H9 (cell line): ENCODE results near the gene FZD2. TPM values are rescaled to one million over a fixed set of nuclear protein-coding genes. Genes with fewer than 3 reads are reported as not detected.

Source experiments
- DNase-seq: peaks from one replicate; pipeline ENCODE4 v3.0.0-alpha.2; 2017
- H2AFZ ChIP-seq: one replicate; pipeline ENCODE4 v1.6.1; 2013; ENCODE audit warnings: mild to moderate bottlenecking, low read length, control low read depth, moderate library complexity
- H2AK5ac ChIP-seq: 2 replicates; pipeline ENCODE4 v1.6.1; 2013; ENCODE audit warnings: low read length, control low read depth, mixed read lengths; ENCODE audit not compliant: insufficient read length
- H2BK120ac ChIP-seq: one replicate; pipeline ENCODE4 v1.6.1; 2013; ENCODE audit warnings: low read depth, mild to moderate bottlenecking, low read length, control low read depth, inconsistent platforms; ENCODE audit not compliant: poor library complexity, severe bottlenecking
- H2BK12ac ChIP-seq: 2 replicates; pipeline ENCODE4 v1.6.1; 2013; ENCODE audit warnings: low read length, control low read depth, mixed read lengths, low read depth; ENCODE audit not compliant: insufficient read length
- H2BK15ac ChIP-seq: 2 replicates; pipeline ENCODE4 v1.6.1; 2013; ENCODE audit warnings: low read depth, low read length, control low read depth
- H2BK20ac ChIP-seq: one replicate; pipeline ENCODE4 v1.6.1; 2013; ENCODE audit warnings: low read depth, mild to moderate bottlenecking, low read length, control low read depth, inconsistent platforms; ENCODE audit not compliant: poor library complexity, severe bottlenecking
- H2BK5ac ChIP-seq: 2 replicates; pipeline ENCODE4 v1.6.1; 2013; ENCODE audit warnings: low read length, control low read depth, mixed read lengths; ENCODE audit not compliant: insufficient read length
- H3K14ac ChIP-seq: 2 replicates; pipeline ENCODE4 v1.6.1; 2013; ENCODE audit warnings: low read length, control low read depth; ENCODE audit not compliant: insufficient read depth
- H3K18ac ChIP-seq: 2 replicates; pipeline ENCODE4 v1.6.1; 2013; ENCODE audit warnings: low read depth, mild to moderate bottlenecking, mixed read lengths, low read length, control low read depth; ENCODE audit not compliant: insufficient read length
- H3K23ac ChIP-seq: 2 replicates; pipeline ENCODE4 v1.6.1; 2013; ENCODE audit warnings: low read length, control low read depth, mixed read lengths, low read depth; ENCODE audit not compliant: insufficient read length
- H3K23me2 ChIP-seq: 2 replicates; pipeline ENCODE4 v1.6.1; 2013; ENCODE audit warnings: low read depth, mild to moderate bottlenecking, mixed read lengths, low read length, control low read depth; ENCODE audit not compliant: insufficient read length, poor library complexity, severe bottlenecking
- H3K27ac ChIP-seq: 2 replicates; pipeline ENCODE4 v1.5.1; 2013; ENCODE audit warnings: low read length, control low read depth, mixed read lengths, low read depth; ENCODE audit not compliant: insufficient read length
- H3K27me3 ChIP-seq: 2 replicates; pipeline ENCODE4 v1.6.1; 2013; ENCODE audit warnings: low read length, control low read depth, inconsistent platforms; ENCODE audit not compliant: insufficient read depth
- H3K4ac ChIP-seq: 2 replicates; pipeline ENCODE4 v1.6.1; 2013; ENCODE audit warnings: low read depth, mild to moderate bottlenecking, control low read depth, inconsistent platforms, low read length, moderate library complexity
- H3K4me1 ChIP-seq: 2 replicates; pipeline ENCODE4 v1.6.1; 2013; ENCODE audit warnings: low read length, control low read depth, inconsistent platforms; ENCODE audit not compliant: insufficient read depth
- H3K4me2 ChIP-seq: 2 replicates; pipeline ENCODE4 v1.6.1; 2013; ENCODE audit warnings: low read length, control low read depth, mixed read lengths; ENCODE audit not compliant: insufficient read length, insufficient read depth
- H3K56ac ChIP-seq: 2 replicates; pipeline ENCODE4 v1.6.1; 2013; ENCODE audit warnings: low read depth, mild to moderate bottlenecking, mixed read lengths, low read length, control low read depth; ENCODE audit not compliant: insufficient read length
- H3K79me1 ChIP-seq: 2 replicates; pipeline ENCODE4 v1.6.1; 2013; ENCODE audit warnings: low read depth, mild to moderate bottlenecking, moderate library complexity, low read length, control low read depth, inconsistent platforms; ENCODE audit not compliant: insufficient read depth, poor library complexity, severe bottlenecking
- H3K79me2 ChIP-seq: 2 replicates; pipeline ENCODE4 v1.6.1; 2013; ENCODE audit warnings: low read length, control low read depth, inconsistent platforms; ENCODE audit not compliant: insufficient read depth
- H3K9ac ChIP-seq: 2 replicates; pipeline ENCODE4 v1.6.1; 2013; ENCODE audit warnings: low read length, control low read depth, mixed read lengths; ENCODE audit not compliant: insufficient read length; ENCODE audit errors: extremely low read depth
- H3K9me3 ChIP-seq: one replicate; pipeline ENCODE4 v1.6.1; 2013; ENCODE audit warnings: low read depth, low read length, inconsistent platforms; ENCODE audit not compliant: control insufficient read depth
- H3T11ph ChIP-seq: one replicate; pipeline ENCODE4 v1.6.1; 2013; ENCODE audit warnings: mild to moderate bottlenecking, low read length, control low read depth, inconsistent platforms
- H4K20me1 ChIP-seq: one replicate; pipeline ENCODE4 v1.6.1; 2013; ENCODE audit not compliant: control insufficient read depth, insufficient read length, insufficient read depth
- H4K5ac ChIP-seq: 2 replicates; pipeline ENCODE4 v1.6.1; 2013; ENCODE audit warnings: low read depth, mild to moderate bottlenecking, mixed read lengths, low read length, control low read depth; ENCODE audit not compliant: insufficient read length
- H4K8ac ChIP-seq: replicated peaks from 2 replicates; pipeline ENCODE4 v1.6.1; 2013; ENCODE audit warnings: low read length, control low read depth, mixed read lengths, low read depth; ENCODE audit not compliant: insufficient read length
- H4K91ac ChIP-seq: 2 replicates; pipeline ENCODE4 v1.6.1; 2013; ENCODE audit warnings: low read depth, mild to moderate bottlenecking, moderate library complexity, mixed read lengths, low read length, control low read depth; ENCODE audit not compliant: insufficient read length
- H3K27ac Mint-ChIP-seq, 3 experiments: 2 replicates in 2 of 3; 3 replicates in 1 of 3; pipeline ENCODE4 v1.8.0; 2020 to 2021; ENCODE audit warnings: mixed read lengths in 3 of 3, mild to moderate bottlenecking in 1 of 3, moderate library complexity in 1 of 3
- H3K27me3 Mint-ChIP-seq: 2 replicates; pipeline ENCODE4 v1.8.0; 2021; ENCODE audit warnings: low read depth, mild to moderate bottlenecking, moderate library complexity, mixed read lengths
- H3K36me3 Mint-ChIP-seq, 3 experiments: 2 replicates in 2 of 3; 3 replicates in 1 of 3; pipeline ENCODE4 v1.8.0; 2020 to 2021; ENCODE audit warnings: low read depth in 3 of 3, mixed read lengths in 3 of 3; ENCODE audit not compliant: insufficient read depth in 1 of 3
- H3K4me1 Mint-ChIP-seq, 2 experiments: 2 replicates each; pipeline ENCODE4 v1.8.0; 2020; ENCODE audit warnings: mixed read lengths in 2 of 2
- H3K4me3 Mint-ChIP-seq, 2 experiments: 2 replicates in 1 of 2; 3 replicates in 1 of 2; pipeline ENCODE4 v1.8.0; 2020 to 2021; ENCODE audit warnings: mild to moderate bottlenecking in 2 of 2, mixed read lengths in 2 of 2, moderate library complexity in 1 of 2
- H3K9me3 Mint-ChIP-seq, 2 experiments: 2 replicates in 1 of 2; 3 replicates in 1 of 2; pipeline ENCODE4 v1.8.0; 2020; ENCODE audit warnings: mild to moderate bottlenecking in 2 of 2, mixed read lengths in 2 of 2, moderate library complexity in 1 of 2
- WGBS: extraction: QIAGEN DNeasy Blood & Tissue Kit; methylation state at CpG from one replicate; pipeline ENCODE4 v1.1.7; 2013; ENCODE audit warnings: missing lambda C conversion rate, low lambda C conversion rate, mixed read lengths; ENCODE audit not compliant: insufficient read length; ENCODE audit errors: extremely low coverage; 5-methylcytosine and 5-hydroxymethylcytosine counted together
- total RNA-seq: library from RNA; stranded (reverse); gene quantifications from 2 replicates; pipeline ENCODE4 v1.2.1, GENCODE V29; 2021
- TF ChIP-seq, protein P1 (sequence below): fragments of 200-600 bp; sonication (generic); conservative IDR thresholded peaks from 3 replicates; pipeline ENCODE4 v1.8.0; 2021; ENCODE audit warnings: antibody characterized with exemption, mild to moderate bottlenecking

The FZD2 gene
- total RNA-seq, 1 experiment from 2014 or later: 18.2 TPM

DNA sequence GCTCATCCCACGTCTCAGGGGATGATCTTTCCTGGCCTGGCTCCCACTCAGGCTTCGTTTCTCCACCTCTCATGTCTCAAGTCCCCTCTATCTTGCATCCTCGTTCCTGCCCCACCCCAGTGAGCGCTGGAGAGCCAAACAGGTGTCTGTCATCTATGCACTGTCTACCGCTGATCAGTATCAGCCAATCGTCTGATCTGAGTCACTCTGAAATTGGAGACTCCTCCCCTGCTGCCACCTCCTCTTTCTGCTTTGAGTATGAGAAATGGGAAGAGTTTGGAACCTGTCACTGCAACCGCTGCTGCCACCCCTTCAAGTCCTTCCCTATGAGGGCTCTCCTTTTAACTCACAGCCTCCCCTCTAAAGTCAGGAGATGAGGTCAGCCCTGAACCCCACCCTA lies 28.0 kb downstream of the FZD2 start:
- Histone ChIP-seq H3K79me1 (no peaks in the 10 kb centered on the region), H2BK12ac (no peak overlapping the region), H3K9me3 (no peaks in the 10 kb centered on the region), H2BK120ac (no peak overlapping the region), H3K27ac (no peak overlapping the region), H3K23me2 (no peaks in the 10 kb centered on the region), H2BK15ac (no peak overlapping the region), H4K8ac (no peak overlapping the region), H4K91ac (no peak overlapping the region), H3K18ac (no peak overlapping the region), H3K23ac (no peak overlapping the region), H3K56ac (no peak overlapping the region), H4K20me1 (no peaks in the 10 kb centered on the region), H2AK5ac (no peak overlapping the region), H3K4me1 (no peaks in the 10 kb centered on the region), H3K9ac (no peak overlapping the region), H2BK20ac (no peak overlapping the region), H3K27me3 (no peaks in the 10 kb centered on the region), H3K14ac (no peak overlapping the region), H2AFZ (no peak overlapping the region), H4K5ac (no peak overlapping the region), H3K4me2 (no peak overlapping the region), H2BK5ac (no peak overlapping the region), H3K4ac (no peak overlapping the region), H3K79me2 (no peaks in the 10 kb centered on the region), H3T11ph (no peak overlapping the region)
- no peaks in the 10 kb centered on the region for H3K9me3 Mint-ChIP-seq
- peaks cover 9% of the 10 kb centered on the region; the same call in 1 of the 2 replicates for H3K27me3 Mint-ChIP-seq
- TF ChIP-seq, protein P1, sequence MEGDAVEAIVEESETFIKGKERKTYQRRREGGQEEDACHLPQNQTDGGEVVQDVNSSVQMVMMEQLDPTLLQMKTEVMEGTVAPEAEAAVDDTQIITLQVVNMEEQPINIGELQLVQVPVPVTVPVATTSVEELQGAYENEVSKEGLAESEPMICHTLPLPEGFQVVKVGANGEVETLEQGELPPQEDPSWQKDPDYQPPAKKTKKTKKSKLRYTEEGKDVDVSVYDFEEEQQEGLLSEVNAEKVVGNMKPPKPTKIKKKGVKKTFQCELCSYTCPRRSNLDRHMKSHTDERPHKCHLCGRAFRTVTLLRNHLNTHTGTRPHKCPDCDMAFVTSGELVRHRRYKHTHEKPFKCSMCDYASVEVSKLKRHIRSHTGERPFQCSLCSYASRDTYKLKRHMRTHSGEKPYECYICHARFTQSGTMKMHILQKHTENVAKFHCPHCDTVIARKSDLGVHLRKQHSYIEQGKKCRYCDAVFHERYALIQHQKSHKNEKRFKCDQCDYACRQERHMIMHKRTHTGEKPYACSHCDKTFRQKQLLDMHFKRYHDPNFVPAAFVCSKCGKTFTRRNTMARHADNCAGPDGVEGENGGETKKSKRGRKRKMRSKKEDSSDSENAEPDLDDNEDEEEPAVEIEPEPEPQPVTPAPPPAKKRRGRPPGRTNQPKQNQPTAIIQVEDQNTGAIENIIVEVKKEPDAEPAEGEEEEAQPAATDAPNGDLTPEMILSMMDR: no peak
- H3K4me3 Mint-ChIP-seq: no peak overlapping the region
- WGBS: no CpG with 5 or more reads among the region's 7 CpGs
- H3K4me1 Mint-ChIP-seq: peaks cover 15 to 16% of the 10 kb centered on the region in 2 experiments
- H3K27ac Mint-ChIP-seq: no peak overlapping the region
- no peaks in the 10 kb centered on the region; a peak in 1 of 7 replicates for H3K36me3 Mint-ChIP-seq
- DNase-seq: no peak
